NCI-H2081 treated with DMSO at 0.1 percent for 48 hours (cell line): ENCODE data around the gene SLC66A3.

Source experiments
- DNase-seq: peaks from one replicate; lab custom pipeline; 2025; lab: John Stamatoyannopoulos, UW

Gene SLC66A3

GRCh38 chr2:11155381-11156035 is at the start of gene SLC66A3:
Gene SLC66A3, plus strand, starts transcription at chr2:11155467. Its CDS starts 80 bp downstream, at chr2:11155547.
- DNase-seq = peak; percentile 49

DNA sequence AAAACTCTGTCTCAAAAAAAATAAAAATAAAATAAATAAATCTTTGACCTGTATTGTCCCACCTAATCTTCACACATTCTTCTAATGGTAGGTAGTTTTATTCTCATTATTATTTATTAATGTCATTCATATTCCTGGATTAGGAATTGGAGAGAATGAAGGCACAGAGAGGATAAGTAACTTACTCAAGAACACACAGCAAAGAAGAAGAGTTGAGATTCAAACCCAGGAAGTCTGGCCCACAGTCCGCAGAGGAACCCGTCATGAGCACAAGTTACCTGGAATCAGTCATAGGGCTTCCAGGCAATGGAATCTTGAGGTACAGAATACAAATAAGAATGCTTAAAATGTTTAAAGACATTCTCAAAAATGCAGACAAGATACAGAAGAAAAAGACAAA is 46.3 kb upstream of the SLC66A3 start:
- DNase-seq = no peak

GRCh38 chr2:11112870-11113428 is 42.3 kb upstream of the SLC66A3 start:
- DNase-seq = no peak

GRCh38 chr2:11117776-11118175 is 37.5 kb upstream of the SLC66A3 start:
- DNase-seq = no peak

DNA sequence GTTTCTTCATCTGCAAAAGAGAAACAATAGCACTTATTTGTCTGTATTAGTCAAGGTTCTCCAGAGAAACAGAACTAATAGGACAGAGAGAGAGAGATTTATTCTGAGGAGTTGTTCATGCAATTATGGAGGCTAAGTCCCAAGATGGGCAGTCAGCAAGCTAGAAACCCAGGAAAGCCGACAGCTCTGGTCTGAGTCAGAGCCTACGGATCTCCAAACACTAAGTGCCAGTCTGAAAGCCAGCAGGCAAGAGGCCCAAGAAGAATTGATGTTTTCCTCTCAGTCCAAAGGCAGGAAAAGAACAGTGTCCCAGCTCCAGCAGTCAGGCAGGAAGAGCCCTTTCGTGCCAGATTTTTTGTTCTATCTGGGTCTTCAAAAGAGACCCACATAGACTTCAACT is 36.5 kb upstream of the SLC66A3 start:
- DNase-seq = no peak

GRCh38 chr2:11121099-11121822 is 34.0 kb upstream of the SLC66A3 start:
- DNase-seq = no peak

- no peak for DNase-seq
Measured at GRCh38 chr2:11121823-11122155, 33.5 kb upstream of the SLC66A3 start.

GRCh38 chr2:11122380-11122779 is 32.9 kb upstream of the SLC66A3 start:
- no peak for DNase-seq

GRCh38 chr2:11123001-11123809 is 32.1 kb upstream of the SLC66A3 start:
- DNase-seq = no peak

- DNase-seq = peak; percentile 66
Measured at GRCh38 chr2:11123856-11124759, 31.2 kb upstream of the SLC66A3 start.

DNA sequence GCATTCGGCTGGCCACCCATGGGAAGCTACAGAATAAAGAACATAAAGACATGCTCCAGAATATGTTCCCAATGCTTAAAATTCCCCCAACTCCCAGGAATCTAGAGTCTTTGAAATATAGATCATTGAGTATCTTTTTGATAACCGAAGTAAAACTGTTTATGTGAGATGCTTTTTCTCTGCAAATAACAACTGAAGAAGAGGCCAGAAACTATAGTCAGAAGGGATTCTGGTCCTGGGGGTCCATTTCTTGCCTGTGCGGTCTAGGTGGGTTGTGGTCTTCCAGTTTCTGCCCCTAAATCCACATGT is 30.6 kb upstream of the SLC66A3 start:
- DNase-seq = no peak

GRCh38 chr2:11127761-11128160 is 27.5 kb upstream of the SLC66A3 start:
- no peak for DNase-seq

GRCh38 chr2:11128243-11128951 is 26.9 kb upstream of the SLC66A3 start:
- no peak for DNase-seq

DNA sequence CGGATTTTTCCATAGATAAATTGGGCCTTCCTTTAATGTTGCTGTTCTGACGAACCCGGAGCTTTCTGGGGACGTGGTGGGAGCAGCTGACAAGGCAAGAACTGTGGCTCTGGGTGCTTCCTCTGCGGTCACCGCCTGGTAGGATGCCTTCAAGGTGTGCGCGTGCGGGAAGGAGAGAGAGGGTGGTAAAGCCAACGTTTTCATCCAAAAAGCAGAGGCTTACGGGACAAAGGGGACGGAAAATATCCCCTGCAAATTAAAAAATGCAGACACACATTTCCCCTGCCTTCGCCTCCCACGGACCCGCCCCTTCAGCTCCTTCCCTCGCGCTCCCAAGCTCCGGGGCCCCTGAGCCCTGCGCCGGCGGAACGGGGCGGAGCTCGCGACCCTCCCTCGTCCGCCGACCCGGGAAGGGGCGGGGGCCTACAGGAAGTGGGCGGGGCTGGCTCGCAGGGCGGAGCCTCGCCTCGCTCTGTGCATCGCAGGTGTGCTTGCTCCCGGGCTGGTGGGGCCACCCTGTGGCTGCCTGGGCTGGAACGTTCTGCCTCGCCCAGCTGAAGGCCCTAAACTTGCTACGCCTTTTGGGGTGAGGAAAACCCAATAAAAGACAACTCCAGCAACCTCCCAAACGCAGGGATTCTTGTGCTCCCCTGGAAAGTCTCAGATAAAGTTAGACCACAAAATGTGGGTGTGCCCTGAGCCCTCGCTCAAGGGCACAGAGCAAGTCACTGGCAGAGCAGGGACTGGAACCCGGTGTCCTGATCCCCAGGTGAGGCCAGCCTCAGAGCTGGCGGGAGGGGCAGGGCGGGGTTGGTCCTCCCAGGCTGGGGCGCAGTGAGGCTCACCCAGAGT is 25.4 kb upstream of the SLC66A3 start:
- no peak for DNase-seq

GRCh38 chr2:11131166-11131920 is 23.9 kb upstream of the SLC66A3 start:
- DNase-seq = no peak

GRCh38 chr2:11132036-11132671 is 23.1 kb upstream of the SLC66A3 start:
- no peak for DNase-seq

DNA sequence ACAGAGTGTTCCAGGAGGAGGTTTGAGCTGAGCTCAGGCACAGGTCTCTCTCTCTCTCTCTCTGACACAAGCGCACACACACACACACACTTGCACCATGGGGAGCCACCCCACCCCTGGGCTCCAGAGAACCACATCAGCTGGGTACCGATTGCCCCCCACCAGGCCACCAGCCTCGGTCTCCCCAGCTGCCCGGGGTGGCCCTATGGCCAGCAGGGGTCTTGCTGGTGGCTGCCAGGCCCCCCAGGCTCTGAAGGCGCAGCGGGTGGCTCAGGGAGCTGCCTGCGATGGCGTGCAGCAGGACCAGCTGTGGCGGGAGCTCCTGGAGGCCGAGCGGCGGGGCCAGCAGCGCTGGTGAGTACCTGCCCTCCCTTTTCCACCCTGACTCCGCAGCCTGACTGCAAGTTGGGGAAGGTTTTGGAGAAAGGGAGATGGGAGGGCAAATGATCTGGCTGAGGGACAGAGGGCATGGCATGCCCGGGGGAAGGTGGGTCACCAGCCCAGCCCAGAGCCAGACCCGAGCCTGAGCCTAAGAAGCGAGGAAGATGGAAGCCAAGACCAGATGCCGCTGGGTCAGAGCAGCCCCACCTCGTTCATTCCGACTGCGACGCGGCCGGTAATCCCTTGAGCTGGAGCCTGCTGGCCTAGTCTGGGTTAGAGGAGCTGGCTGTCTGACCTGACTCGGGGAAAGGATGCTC is 21.9 kb upstream of the SLC66A3 start:
- DNase-seq = no peak

- no peak for DNase-seq
Measured at GRCh38 chr2:11133936-11134320, 21.3 kb upstream of the SLC66A3 start.
